SU-DHL-6 (cell line): Measurements from ENCODE around the gene UXT.
A peak's percentile ranks its signal among the peaks of the same experiment; 100 is the strongest.

Source experiments
- H2AFZ ChIP-seq: fragments of 200-600 bp; sonication (generic); 2 replicates; pipeline ENCODE4 v1.6.1; 2014; ENCODE audit warnings: low read depth, mild to moderate bottlenecking, moderate library complexity, mixed read lengths, antibody characterized with exemption, low read length; ENCODE audit not compliant: severe bottlenecking
- H3F3A ChIP-seq: fragments of 200-600 bp; shearing (Covaris generic); 2 replicates; pipeline ENCODE4 v1.6.0; 2016; ENCODE audit warnings: antibody characterized with exemption, mild to moderate bottlenecking; ENCODE audit not compliant: insufficient read depth
- H3K27ac ChIP-seq: fragments of 200-600 bp; sonication (generic); 2 replicates; pipeline ENCODE4 v1.5.1; 2016; ENCODE audit warnings: low read depth, mild to moderate bottlenecking, low read length, moderate library complexity, mixed read lengths
- H3K27me3 ChIP-seq: fragments of 200-600 bp; sonication (generic), shearing (Covaris generic); 2 replicates; pipeline ENCODE4 v1.6.0; 2014; ENCODE audit warnings: mild to moderate bottlenecking, low read length
- H3K36me3 ChIP-seq: fragments of 200-600 bp; sonication (generic); 2 replicates; pipeline ENCODE4 v1.6.1; 2014; ENCODE audit warnings: mild to moderate bottlenecking, low read length, mixed read lengths
- H3K4me2 ChIP-seq: fragments of 300-600, 200-600 bp; shearing (Covaris generic), sonication (generic); 2 replicates; pipeline ENCODE4 v1.6.0; 2014; ENCODE audit warnings: low read length, low read depth, mild to moderate bottlenecking; ENCODE audit not compliant: poor library complexity, severe bottlenecking
- H3K4me3 ChIP-seq: fragments of 200-600 bp; sonication (generic); 2 replicates; pipeline ENCODE4 v1.5.1; 2014; ENCODE audit warnings: antibody characterized with exemption, low read length, mild to moderate bottlenecking, mixed read lengths; ENCODE audit not compliant: insufficient read depth, poor library complexity, severe bottlenecking
- H3K79me2 ChIP-seq: fragments of 200-600 bp; sonication (generic); 2 replicates; pipeline ENCODE4 v1.6.1; 2014; ENCODE audit warnings: mild to moderate bottlenecking, low read length, moderate library complexity; ENCODE audit not compliant: insufficient read depth
- H3K9ac ChIP-seq: fragments of 200-600 bp; sonication (generic); 2 replicates; pipeline ENCODE4 v1.7.0; 2014; ENCODE audit warnings: mild to moderate bottlenecking, low read length
- H3K9me2 ChIP-seq: fragments of 200-600 bp; sonication (generic); replicated peaks from 2 replicates; pipeline ENCODE4 v1.6.1; 2014; ENCODE audit warnings: low read length; ENCODE audit not compliant: insufficient read depth
- H3K9me3 ChIP-seq: fragments of 200-600 bp; sonication (generic); 2 replicates; pipeline ENCODE4 v1.6.1; 2014; ENCODE audit warnings: low read length, mixed read lengths; ENCODE audit not compliant: insufficient read depth
- H4K20me1 ChIP-seq: fragments of 200-600 bp; sonication (generic); 2 replicates; pipeline ENCODE4 v1.6.1; 2014; ENCODE audit warnings: low read depth, mild to moderate bottlenecking, antibody characterized with exemption, low read length, moderate library complexity, mixed read lengths
- EZH2phosphoT487 ChIP-seq: fragments of 200-600 bp; sonication (generic), shearing (Covaris generic); conservative IDR thresholded peaks from 2 replicates; pipeline ENCODE4 v1.6.1; 2018; ENCODE audit warnings: mild to moderate bottlenecking, antibody characterized with exemption, low read length, moderate library complexity, mixed read lengths
- TF ChIP-seq, protein P1 (sequence below): fragments of 200-600 bp; sonication (generic); IDR thresholded peaks from one replicate; pipeline ENCODE4 v1.5.1; 2017; ENCODE audit warnings: antibody characterized with exemption, mild to moderate bottlenecking, low read length, moderate library complexity; ENCODE audit not compliant: insufficient read depth, poor library complexity, severe bottlenecking

UXT gene

DNA sequence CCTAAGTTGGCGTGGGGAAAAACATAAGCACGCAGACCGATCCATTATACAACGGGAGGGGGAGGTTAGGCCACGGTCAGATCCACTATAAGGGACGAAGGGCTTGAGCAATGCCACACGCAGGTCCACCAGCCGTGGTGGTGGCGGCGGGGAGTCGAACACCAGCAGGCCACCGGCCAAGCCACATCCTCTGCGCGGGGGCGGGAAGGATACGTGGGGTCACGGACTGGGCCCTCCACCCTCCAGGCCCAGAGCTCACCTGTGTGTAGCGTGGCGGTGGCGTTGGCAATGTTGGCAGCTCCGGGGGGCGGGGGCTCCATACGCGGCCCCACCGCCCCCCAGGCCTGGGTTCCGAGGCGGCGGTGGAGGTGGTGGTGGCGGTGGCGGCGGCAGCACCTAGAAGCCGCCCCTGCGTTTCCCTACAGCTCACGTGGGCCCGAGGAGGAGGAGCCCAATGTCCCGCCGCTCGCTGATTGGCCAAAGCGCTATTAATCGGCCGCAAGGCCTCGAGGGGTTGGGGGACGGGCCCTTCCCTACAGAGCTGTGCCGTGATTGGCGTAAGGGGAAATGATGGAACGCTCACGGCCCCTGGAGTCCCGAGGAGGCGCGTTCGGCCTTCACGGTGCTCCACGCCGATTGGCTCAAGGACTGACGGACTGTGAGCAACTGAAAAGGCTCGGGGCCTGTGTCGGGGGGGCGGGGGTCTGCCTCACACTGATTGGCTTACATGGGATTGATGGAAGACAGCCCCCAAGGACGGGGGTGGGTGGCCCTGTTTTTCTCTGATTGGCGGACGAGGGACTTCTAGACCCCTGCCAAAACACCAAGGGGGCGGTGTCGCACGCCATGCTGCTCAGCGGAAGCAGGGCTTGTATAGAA is 8.6 kb downstream of the UXT start, which contains the start of gene ELK1:
Gene ELK1, minus strand, starts transcription at position 400 of the 879 bp plus-strand sequence. CDS start 9,122 bp downstream, outside the sequence.
- peak within 1 kb of the TSS; percentile 73 for H3K9ac ChIP-seq
- H3K27ac ChIP-seq = peak within 1 kb of the TSS; percentile 50
- H3K4me3 ChIP-seq = peak within 1 kb of the TSS; percentile 74
- no peaks in the 10 kb centered on the region for H3K9me2 ChIP-seq
- peaks cover 18% of the 10 kb centered on the region; the same call in 1 of the 2 replicates for H3K79me2 ChIP-seq
- no peak for TF ChIP-seq EZH2phosphoT487
- TF ChIP-seq, protein P1, sequence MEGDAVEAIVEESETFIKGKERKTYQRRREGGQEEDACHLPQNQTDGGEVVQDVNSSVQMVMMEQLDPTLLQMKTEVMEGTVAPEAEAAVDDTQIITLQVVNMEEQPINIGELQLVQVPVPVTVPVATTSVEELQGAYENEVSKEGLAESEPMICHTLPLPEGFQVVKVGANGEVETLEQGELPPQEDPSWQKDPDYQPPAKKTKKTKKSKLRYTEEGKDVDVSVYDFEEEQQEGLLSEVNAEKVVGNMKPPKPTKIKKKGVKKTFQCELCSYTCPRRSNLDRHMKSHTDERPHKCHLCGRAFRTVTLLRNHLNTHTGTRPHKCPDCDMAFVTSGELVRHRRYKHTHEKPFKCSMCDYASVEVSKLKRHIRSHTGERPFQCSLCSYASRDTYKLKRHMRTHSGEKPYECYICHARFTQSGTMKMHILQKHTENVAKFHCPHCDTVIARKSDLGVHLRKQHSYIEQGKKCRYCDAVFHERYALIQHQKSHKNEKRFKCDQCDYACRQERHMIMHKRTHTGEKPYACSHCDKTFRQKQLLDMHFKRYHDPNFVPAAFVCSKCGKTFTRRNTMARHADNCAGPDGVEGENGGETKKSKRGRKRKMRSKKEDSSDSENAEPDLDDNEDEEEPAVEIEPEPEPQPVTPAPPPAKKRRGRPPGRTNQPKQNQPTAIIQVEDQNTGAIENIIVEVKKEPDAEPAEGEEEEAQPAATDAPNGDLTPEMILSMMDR = no peak
- no peaks in the 10 kb centered on the region for H3K27me3 ChIP-seq
- H4K20me1 ChIP-seq = no peaks in the 10 kb centered on the region
- no peaks in the 10 kb centered on the region for H3K36me3 ChIP-seq
- no peak within 1 kb of the TSS for H2AFZ ChIP-seq
- peaks cover 6% of the 10 kb centered on the region; the same call in 1 of the 2 replicates for H3F3A ChIP-seq
- H3K4me2 ChIP-seq = peak within 1 kb of the TSS; percentile 72
- no peaks in the 10 kb centered on the region for H3K9me3 ChIP-seq

DNA sequence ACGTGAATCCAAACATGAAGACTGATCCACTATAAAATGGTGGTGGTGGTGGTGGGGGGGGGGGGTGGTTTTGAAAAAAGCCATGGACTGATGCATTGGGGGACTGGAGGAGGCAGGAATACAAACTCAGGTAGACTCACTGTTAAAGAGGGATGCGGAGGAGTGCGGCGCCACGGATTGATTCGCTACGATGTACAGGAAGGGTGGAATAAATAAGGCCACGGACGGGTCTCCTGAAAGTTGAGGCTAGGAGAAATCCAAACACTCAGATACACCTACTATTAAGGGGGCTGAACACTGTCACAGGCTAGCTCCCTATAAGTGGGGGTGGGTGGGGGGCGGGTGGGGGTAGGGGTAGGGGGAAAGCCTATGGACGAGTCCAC is 9.2 kb downstream of the UXT start:
- Histone ChIP-seq H3K4me3 (peak overlapping the region; percentile 74), H3K36me3 (no peaks in the 10 kb centered on the region), H3F3A (peaks cover 6% of the 10 kb centered on the region; the same call in 1 of the 2 replicates), H3K27me3 (no peaks in the 10 kb centered on the region), H3K27ac (no peak overlapping the region), H3K4me2 (peak overlapping the region; percentile 72), H4K20me1 (no peaks in the 10 kb centered on the region), H2AFZ (no peak overlapping the region), H3K9me3 (no peaks in the 10 kb centered on the region), H3K9me2 (no peaks in the 10 kb centered on the region), H3K79me2 (peaks cover 18% of the 10 kb centered on the region; the same call in 1 of the 2 replicates), H3K9ac (peak overlapping the region; percentile 73)
- TF ChIP-seq, protein P1 = no peak
- TF ChIP-seq EZH2phosphoT487 = no peak

DNA sequence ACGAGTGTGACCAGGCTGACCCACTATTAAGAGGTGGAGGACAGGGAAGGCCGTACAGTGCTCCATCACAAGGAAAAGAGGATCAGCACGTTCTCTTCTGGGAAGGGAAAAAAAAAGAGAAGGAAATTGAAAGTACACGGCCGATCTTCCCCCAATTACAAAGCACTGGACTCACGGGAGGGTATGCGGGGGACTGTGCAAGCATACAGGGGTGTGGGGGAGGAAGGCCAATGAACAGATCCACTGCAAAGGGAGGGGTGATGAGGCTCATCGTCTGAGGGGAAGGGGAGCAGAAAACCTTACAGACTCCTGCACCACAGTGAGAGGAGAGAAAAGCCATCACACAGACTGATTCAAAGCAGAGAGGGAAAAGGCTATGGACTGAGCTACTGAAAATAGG is 9.7 kb downstream of the UXT start:
- no peaks in the 10 kb centered on the region for H3K9me2 ChIP-seq
- H3F3A ChIP-seq = peaks cover 6% of the 10 kb centered on the region; the same call in 1 of the 2 replicates
- H3K27me3 ChIP-seq = no peaks in the 10 kb centered on the region
- H3K79me2 ChIP-seq = peaks cover 20% of the 10 kb centered on the region; the same call in 1 of the 2 replicates
- no peaks in the 10 kb centered on the region for H3K9me3 ChIP-seq
- no peaks in the 10 kb centered on the region for H4K20me1 ChIP-seq
- H3K36me3 ChIP-seq = no peaks in the 10 kb centered on the region
- peak overlapping the region; percentile 72 for H3K4me2 ChIP-seq
- no peak for TF ChIP-seq EZH2phosphoT487
- TF ChIP-seq, protein P1 = no peak
- no peak overlapping the region for H2AFZ ChIP-seq
- H3K9ac ChIP-seq = peak overlapping the region; percentile 73
- H3K4me3 ChIP-seq = peak overlapping the region; percentile 74
- H3K27ac ChIP-seq = no peak overlapping the region
